ENCODE measurements around the gene UPK3A.

UPK3A gene

DNA sequence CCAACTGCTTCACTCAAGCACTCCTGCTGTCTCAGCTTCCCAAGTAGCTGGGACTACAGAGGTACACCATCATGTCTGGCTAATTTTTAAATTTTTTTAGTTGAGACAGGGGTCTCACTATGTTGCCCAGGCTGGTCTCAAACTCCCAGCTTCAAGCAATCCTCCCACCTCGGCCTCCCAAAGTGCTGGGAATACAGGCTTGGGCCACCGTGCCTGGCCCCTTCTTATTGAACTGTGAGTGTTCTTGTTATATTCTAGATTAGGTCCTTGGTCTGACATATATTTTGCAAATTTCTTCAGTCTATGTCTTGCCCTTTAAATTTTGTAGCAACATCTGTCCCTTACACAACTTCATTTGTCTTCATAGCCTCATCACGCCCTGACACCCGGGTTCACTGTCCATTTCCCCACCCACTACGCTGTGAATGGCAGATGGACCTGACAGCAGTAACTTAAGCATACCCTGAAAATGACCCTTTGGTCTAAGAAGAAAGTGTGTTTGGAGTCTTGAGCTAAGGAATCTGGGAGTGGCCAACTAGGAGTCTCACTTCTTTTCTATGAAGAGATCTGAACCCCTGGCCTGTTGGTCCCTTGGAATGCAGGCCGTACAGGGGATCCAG is 20.8 kb downstream of the UPK3A start:
- Histone ChIP-seq H3K27ac (ENCODE audit: poor library complexity, severe bottlenecking) (no peak overlapping the region), H3K27me3 (ENCODE audit: insufficient read depth, poor library complexity, severe bottlenecking) (no peaks in the 10 kb centered on the region), H3K4me3 (ENCODE audit: severe bottlenecking) (no peak overlapping the region), H3K4me1 (ENCODE audit: insufficient read depth, poor library complexity, severe bottlenecking) (peaks cover 11% of the 10 kb centered on the region), H3K36me3 (ENCODE audit: low read depth) (no peaks in the 10 kb centered on the region), H3K9me3 (ENCODE audit: severe bottlenecking) (no peaks in the 10 kb centered on the region)
- ATAC-seq (ENCODE audit: low read depth) (no peak), DNase-seq (ENCODE audit: low spot score) (no peak)
- TF ChIP-seq, protein P1, sequence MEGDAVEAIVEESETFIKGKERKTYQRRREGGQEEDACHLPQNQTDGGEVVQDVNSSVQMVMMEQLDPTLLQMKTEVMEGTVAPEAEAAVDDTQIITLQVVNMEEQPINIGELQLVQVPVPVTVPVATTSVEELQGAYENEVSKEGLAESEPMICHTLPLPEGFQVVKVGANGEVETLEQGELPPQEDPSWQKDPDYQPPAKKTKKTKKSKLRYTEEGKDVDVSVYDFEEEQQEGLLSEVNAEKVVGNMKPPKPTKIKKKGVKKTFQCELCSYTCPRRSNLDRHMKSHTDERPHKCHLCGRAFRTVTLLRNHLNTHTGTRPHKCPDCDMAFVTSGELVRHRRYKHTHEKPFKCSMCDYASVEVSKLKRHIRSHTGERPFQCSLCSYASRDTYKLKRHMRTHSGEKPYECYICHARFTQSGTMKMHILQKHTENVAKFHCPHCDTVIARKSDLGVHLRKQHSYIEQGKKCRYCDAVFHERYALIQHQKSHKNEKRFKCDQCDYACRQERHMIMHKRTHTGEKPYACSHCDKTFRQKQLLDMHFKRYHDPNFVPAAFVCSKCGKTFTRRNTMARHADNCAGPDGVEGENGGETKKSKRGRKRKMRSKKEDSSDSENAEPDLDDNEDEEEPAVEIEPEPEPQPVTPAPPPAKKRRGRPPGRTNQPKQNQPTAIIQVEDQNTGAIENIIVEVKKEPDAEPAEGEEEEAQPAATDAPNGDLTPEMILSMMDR (IDR thresholded peaks at IDR 0.05; ENCODE audit: poor library complexity, severe bottlenecking), result no peak

DNA sequence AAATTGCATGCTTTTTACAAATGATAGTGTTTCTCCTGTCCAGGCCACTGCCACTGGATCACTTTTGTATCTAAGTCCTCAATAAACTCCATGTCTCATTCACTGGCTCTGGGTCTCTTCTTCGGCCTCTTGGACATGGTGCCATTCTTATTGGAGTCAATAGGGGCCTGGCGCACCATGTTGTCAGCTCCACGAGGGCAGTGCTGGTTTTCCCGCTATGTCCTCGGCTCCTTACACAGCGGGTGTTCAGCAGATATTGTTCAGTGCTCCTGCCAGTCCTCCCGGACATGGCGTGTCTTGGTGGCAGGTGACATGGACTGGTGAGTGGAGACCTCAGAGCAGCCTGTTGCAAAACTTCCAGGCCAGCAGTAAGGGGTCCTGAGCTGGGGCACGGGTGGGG is 21.4 kb downstream of the UPK3A start:
- TF ChIP-seq, protein P1 (IDR thresholded peaks at IDR 0.05; ENCODE audit: poor library complexity, severe bottlenecking), result no peak
- DNase-seq (ENCODE audit: low spot score) (no peak), ATAC-seq (ENCODE audit: low read depth) (no peak)
- Histone ChIP-seq H3K9me3 (ENCODE audit: severe bottlenecking) (no peaks in the 10 kb centered on the region), H3K27me3 (ENCODE audit: insufficient read depth, poor library complexity, severe bottlenecking) (no peaks in the 10 kb centered on the region), H3K4me1 (ENCODE audit: insufficient read depth, poor library complexity, severe bottlenecking) (peaks cover 11% of the 10 kb centered on the region), H3K4me3 (ENCODE audit: severe bottlenecking) (no peak overlapping the region), H3K27ac (ENCODE audit: poor library complexity, severe bottlenecking) (no peak overlapping the region), H3K36me3 (ENCODE audit: low read depth) (no peaks in the 10 kb centered on the region)

DNA sequence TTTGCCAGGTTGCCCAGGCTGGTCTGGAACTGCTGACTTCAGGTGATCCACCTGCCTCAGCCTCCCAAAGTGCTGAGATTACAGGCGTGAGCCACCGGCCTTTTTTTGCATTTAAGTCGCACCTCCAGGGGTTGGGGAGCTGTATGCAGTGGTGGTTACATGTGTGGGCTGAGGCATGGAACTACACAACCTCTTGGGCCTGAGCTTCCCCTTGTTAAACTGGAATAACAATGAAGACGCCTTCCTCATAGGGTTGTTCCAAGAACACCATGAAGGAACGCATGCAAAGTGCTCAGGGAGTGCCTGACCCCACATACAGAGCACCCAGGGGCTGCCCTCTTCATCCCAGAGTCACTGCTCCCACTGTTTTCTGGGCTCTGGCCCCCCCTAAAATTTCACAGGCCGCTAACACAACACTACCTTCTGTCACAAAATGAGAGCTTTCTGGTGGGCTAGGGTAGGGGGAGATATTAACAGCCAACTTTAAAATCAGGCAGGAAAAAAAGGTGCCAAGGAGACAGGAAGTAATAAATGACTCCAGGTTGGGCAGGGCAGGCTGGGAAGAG is 23.7 kb downstream of the UPK3A start:
- H3K27me3 ChIP-seq (ENCODE audit: insufficient read depth, poor library complexity, severe bottlenecking), result no peaks in the 10 kb centered on the region
- TF ChIP-seq, protein P1 (IDR thresholded peaks at IDR 0.05; ENCODE audit: poor library complexity, severe bottlenecking), result no peak
- no peak overlapping the region for H3K4me3 ChIP-seq (ENCODE audit: severe bottlenecking)
- no peaks in the 10 kb centered on the region for H3K9me3 ChIP-seq (ENCODE audit: severe bottlenecking)
- ATAC-seq (ENCODE audit: low read depth) (no peak), DNase-seq (ENCODE audit: low spot score) (no peak)
- H3K27ac ChIP-seq (ENCODE audit: poor library complexity, severe bottlenecking), result peak overlapping the region; percentile 48
- H3K4me1 ChIP-seq (ENCODE audit: insufficient read depth, poor library complexity, severe bottlenecking), result peaks cover 7% of the 10 kb centered on the region
- no peaks in the 10 kb centered on the region for H3K36me3 ChIP-seq (ENCODE audit: low read depth)

DNA sequence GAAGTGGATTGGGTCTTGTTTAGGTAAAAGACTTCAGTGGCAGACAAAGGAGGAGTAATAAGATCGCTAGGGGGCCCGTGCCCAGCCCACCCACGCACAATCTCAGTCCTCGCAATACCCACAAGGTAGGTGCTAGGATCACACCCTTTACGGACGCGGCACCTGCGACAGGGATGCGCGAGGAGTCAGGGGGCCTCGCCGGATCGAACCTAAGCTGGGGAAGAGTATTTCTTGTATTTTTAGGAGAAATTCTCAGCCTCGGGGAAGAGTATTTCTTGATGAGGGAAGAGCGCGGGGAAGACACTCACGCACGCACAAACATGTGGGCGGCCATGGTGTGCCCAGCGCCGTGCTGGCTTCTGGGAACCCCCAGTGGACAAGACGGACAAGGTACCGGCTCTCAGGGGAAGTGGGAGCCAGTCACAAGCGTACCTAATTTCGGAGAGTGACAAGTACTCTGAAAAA is 24.2 kb downstream of the UPK3A start:
- H3K9me3 ChIP-seq (ENCODE audit: severe bottlenecking), result no peaks in the 10 kb centered on the region
- no peaks in the 10 kb centered on the region for H3K27me3 ChIP-seq (ENCODE audit: insufficient read depth, poor library complexity, severe bottlenecking)
- no peak for DNase-seq (ENCODE audit: low spot score)
- no peak for ATAC-seq (ENCODE audit: low read depth)
- H3K4me1 ChIP-seq (ENCODE audit: insufficient read depth, poor library complexity, severe bottlenecking), result peaks cover 7% of the 10 kb centered on the region
- 0 out of 2 replicates have a peak, but pooled peaks cover 3% of the 10 kb centered on the region for H3K36me3 ChIP-seq (ENCODE audit: low read depth)
- peak overlapping the region; percentile 69 for H3K4me3 ChIP-seq (ENCODE audit: severe bottlenecking)
- TF ChIP-seq, protein P1 (IDR thresholded peaks at IDR 0.05; ENCODE audit: poor library complexity, severe bottlenecking), result no peak
- H3K27ac ChIP-seq (ENCODE audit: poor library complexity, severe bottlenecking), result peak overlapping the region; percentile 48

Measured in RWPE2 (cell line).